Kidney (tissue), 14 donors: Measurements from ENCODE around the gene REC8. TPM values are rescaled to one million over a fixed set of nuclear protein-coding genes. Genes with fewer than 3 reads are reported as not detected.
A peak's percentile ranks its signal among the peaks of the same experiment; 100 is the strongest.

Experiments
- DNase-seq, 5 donors: peaks; one replicate each; pipeline ENCODE4 v3.0.0-alpha.2; 2013 to 2020
- FAIRE-seq: peaks from 2 replicates; lab custom pipeline; 2012; peaks lifted over from hg19 to GRCh38; lab: Jason Lieb, UNC
- H3K27ac ChIP-seq, 2 donors: one replicate each; pipeline ENCODE4 v1.7.0; 2013; ENCODE audit warnings: low read depth in 2 of 2, low read length in 2 of 2, inconsistent platforms in 1 of 2
- H3K27me3 ChIP-seq: one replicate; pipeline ENCODE4 v1.7.1; 2013; ENCODE audit warnings: low read length, inconsistent platforms; ENCODE audit not compliant: control insufficient read depth, insufficient read depth
- H3K36me3 ChIP-seq, 3 donors: one replicate each; pipeline versions ENCODE4 v1.7.0 to v1.7.1; 2013; ENCODE audit warnings: low read length in 3 of 3, control low read depth in 1 of 3, inconsistent platforms in 1 of 3; ENCODE audit not compliant: insufficient read depth in 3 of 3, control insufficient read depth in 2 of 3
- H3K4me1 ChIP-seq, 3 donors: one replicate each; pipeline versions ENCODE4 v1.7.0 to v1.7.1; 2013; ENCODE audit warnings: low read length in 3 of 3, inconsistent platforms in 1 of 3, low read depth in 1 of 3; ENCODE audit not compliant: control insufficient read depth in 2 of 3, insufficient read depth in 2 of 3
- H3K4me3 ChIP-seq, 3 donors: one replicate each; pipeline versions ENCODE4 v1.7.0 to v1.8.1; 2013; ENCODE audit warnings: low read length in 3 of 3, control low read depth in 1 of 3, inconsistent platforms in 1 of 3
- H3K9ac ChIP-seq, 3 donors: one replicate each; pipeline versions ENCODE4 v1.7.0 to v1.7.1; 2013; ENCODE audit warnings: low read length in 3 of 3, control low read depth in 1 of 3, inconsistent platforms in 1 of 3
- H3K9me3 ChIP-seq, 3 donors: one replicate each; pipeline versions ENCODE4 v1.7.0 to v1.7.1; 2013; ENCODE audit warnings: low read length in 3 of 3, control low read depth in 1 of 3, inconsistent platforms in 1 of 3; ENCODE audit not compliant: control insufficient read depth in 2 of 3, insufficient read depth in 1 of 3
- CTCF ChIP-seq: IDR thresholded peaks from 3 replicates; pipeline ENCODE4 v1.5.1; 2012; ENCODE audit warnings: mild to moderate bottlenecking, moderate library complexity, borderline replicate concordance; ENCODE audit not compliant: insufficient read depth; ENCODE audit errors: extremely low read depth
- intact Hi-C: fragments of 100-400 bp; cut with DNase I; formaldehyde crosslinking; loops from one replicate; pipeline ENCODE4 v1.11.1; 2022
- polyA plus RNA-seq: library from polyadenylated mRNA; stranded (reverse); fragments of 350-450 nt; fragmentation: Illumina TruSeq; extraction: RNeasy Lipid Tissue Mini Kit (QIAGEN cat#74804); gene quantifications from one replicate; pipeline ENCODE4 v1.2.3, GENCODE V29; 2014; ENCODE audit warnings: low read depth, low replicate concordance; ENCODE audit not compliant: insufficient read depth
- total RNA-seq: library from RNA; stranded (reverse); fragmentation: NEBNext Ultra II Directional; extraction: Animal tissue kit (Norgen Biotek cat#: 25700); gene quantifications from one replicate; pipeline ENCODE4 v1.2.1, GENCODE V29; 2021
- donor health status: control.
- donor health status: control.
- donor health status: control.
- donor health status: control.
- donor health status: control.
- donor health status: DM: yes; HTN: yes; CAD: no.
- donor health status: Normal renal cell carcinoma (clear cell type).

The REC8 gene
- total and polyA plus RNA-seq, 2 donors from 2014 or later, result 39.9 to 51.4 TPM

GRCh38 chr14:24145690-24146452 lies 26.0 kb upstream of the REC8 start:
- no peaks in the 10 kb centered on the region for H3K27me3 ChIP-seq
- peak overlapping the region; percentile 91 to 98 for H3K27ac ChIP-seq
- no peak for DNase-seq
- TF ChIP-seq CTCF, result no peak
- H3K4me1 ChIP-seq, result peaks cover 2 to 29% (median 11%) of the 10 kb centered on the region in 3 donors
- H3K9ac ChIP-seq, result peak overlapping the region; percentile 50 to 92 (median 72)
- H3K9me3 ChIP-seq, result no peaks in the 10 kb centered on the region
- no peak for FAIRE-seq
- peak overlapping the region; percentile 84 to 94 (median 87) for H3K4me3 ChIP-seq
- peaks cover 4 to 17% (median 15%) of the 10 kb centered on the region in 3 donors for H3K36me3 ChIP-seq
- intact Hi-C loops, result no loop called here

GRCh38 chr14:24146453-24146977 lies 25.4 kb upstream of the REC8 start, which contains the start of gene PSME2:
PSME2 (minus strand) TSS chr14:24146610; CDS start chr14:24146581, 29 bp downstream.
- intact Hi-C loops, result no loop called here
- H3K9ac ChIP-seq, result peak within 1 kb of the TSS; percentile 72 to 92 (median 79)
- peak; percentile 99 for DNase-seq
- peak within 1 kb of the TSS; percentile 91 to 98 for H3K27ac ChIP-seq
- peak within 1 kb of the TSS; percentile 84 to 94 (median 87) for H3K4me3 ChIP-seq
- peaks cover 4 to 24% (median 21%) of the 10 kb centered on the region in 3 donors for H3K36me3 ChIP-seq
- no peaks in the 10 kb centered on the region for H3K9me3 ChIP-seq
- H3K27me3 ChIP-seq, result no peaks in the 10 kb centered on the region
- FAIRE-seq, result no peak
- peaks cover 2 to 26% (median 11%) of the 10 kb centered on the region in 3 donors for H3K4me1 ChIP-seq
- TF ChIP-seq CTCF, result peak; percentile 5

- Histone ChIP-seq H3K27me3 (no peaks in the 10 kb centered on the region), H3K27ac (peak within 1 kb of the TSS; percentile 91 to 98), H3K36me3 (peaks cover 4 to 29% (median 26%) of the 10 kb centered on the region in 3 donors), H3K4me3 (peak within 1 kb of the TSS; percentile 84 to 94 (median 87)), H3K4me1 (peaks cover 2 to 22% (median 11%) of the 10 kb centered on the region in 3 donors), H3K9me3 (no peaks in the 10 kb centered on the region), H3K9ac (peak within 1 kb of the TSS; percentile 72 to 92 (median 79))
- intact Hi-C loops, result no loop called here
- FAIRE-seq, result peak; percentile 94
- peak; percentile 98 to 99 (median 99) for DNase-seq
- TF ChIP-seq CTCF, result no peak
Observed at GRCh38 chr14:24146978-24147760, 24.7 kb upstream of the REC8 start, which contains the start of gene RNF31. RNF31 (plus strand) TSS chr14:24147498; CDS start chr14:24147699, 201 bp downstream.
